NCI-H446 (cell line): Measurements from ENCODE around the gene PRKAG3.
"Not testable (repeated sequence)": the region's sequence is repeated elsewhere in the genome, so short reads cannot be mapped to it uniquely, and the experiment has no call there.

Experiments
- DNase-seq, 2 experiments: peaks; one replicate each; lab custom pipeline; 2025; lab: John Stamatoyannopoulos, UW

The PRKAG3 gene

DNA sequence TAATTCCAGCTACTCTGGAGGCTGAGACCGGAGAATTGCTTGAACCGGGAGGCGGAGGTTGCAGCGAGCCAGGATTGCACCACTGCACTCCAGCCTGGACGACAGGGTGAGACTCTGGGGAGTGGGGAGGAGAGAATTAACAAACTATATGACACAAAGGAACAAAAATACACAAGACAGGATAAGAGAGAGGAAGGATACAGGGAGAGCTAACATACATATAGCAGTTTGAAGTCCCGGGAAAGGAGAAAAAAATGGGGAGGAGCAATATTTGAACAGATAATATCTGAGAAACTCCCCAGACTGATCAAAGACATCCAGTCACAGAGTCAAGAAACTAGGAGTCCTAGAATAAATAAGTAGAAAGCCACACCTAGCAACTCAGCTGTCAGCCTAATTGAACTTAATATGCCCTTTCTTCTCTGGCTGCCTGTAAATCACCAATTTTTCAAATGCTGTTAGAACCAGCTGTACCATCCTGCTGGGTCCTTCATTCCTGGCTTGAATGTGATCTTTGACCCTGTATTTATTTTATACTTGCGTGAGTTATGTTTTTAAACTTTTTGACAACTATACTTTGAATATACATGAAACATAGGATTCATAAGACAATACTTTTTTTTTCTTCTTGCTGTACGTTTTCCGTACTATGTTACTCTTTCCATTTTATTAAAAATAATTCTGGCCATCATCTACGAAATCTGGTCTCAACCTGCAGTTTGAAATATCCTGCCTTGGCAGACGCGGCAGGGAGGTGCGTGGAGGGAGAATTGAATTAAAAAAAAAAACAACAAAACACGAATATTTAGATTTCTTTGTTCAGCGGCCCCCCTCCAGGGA lies 50.5 kb downstream of the PRKAG3 start:
- DNase-seq = no peak

DNA sequence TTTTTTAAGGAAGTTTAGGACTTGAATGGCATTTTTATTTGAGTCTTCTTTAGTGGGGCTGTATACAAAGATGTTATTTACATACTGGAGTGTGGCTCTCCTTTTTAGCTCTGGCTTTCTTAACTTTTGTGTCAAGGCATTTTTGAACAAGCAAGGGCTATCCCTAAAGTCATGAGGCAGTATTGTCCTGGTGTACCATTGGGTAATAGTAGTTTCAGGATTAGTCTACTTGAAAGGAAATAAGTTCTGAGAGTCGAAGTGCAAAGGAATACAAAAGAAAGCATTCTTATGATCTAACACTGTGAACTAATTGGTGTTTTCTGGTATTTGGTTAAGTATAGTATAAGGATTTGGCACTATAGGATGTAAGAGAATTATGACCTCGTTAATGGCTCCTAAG lies 51.6 kb downstream of the PRKAG3 start:
- no peak for DNase-seq

DNA sequence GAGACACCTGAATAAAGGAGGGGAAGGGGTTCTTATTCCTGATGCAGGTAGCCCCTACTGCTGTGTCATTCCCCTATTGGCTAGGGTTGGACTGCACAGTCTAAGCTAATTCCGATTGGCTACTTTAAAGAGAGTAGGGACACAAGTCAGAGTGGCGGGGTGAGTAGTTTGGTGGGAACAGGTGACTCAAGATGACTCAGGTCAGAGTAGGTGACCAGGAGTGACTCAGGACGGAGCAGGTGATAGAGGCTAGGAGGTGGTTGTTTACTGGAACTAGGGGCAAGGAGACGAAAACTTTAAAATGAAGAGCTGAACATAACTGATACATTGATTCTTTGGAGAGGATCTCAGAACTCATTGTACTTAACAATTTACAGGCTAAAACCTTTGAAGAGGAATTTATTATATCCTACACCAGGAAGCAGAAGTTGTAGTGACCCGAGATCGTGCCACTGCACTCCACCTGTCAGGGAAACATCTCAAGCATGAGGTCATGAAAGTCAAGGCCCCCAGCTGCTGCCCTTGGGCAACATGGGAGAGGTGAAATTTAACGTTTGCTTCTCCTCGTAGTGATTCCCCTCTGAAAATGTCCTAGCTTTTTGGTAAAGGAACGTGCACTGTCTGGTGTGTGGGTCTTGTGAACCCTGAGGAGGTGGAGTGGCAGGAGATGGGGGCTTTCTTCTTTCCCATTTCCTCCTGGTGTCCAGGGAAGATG lies 54.2 kb downstream of the PRKAG3 start:
- DNase-seq = no peak

- DNase-seq = no peak
These were observed 55.1 kb downstream of the PRKAG3 start for GRCh38 chr2:218776488-218776887.

GRCh38 chr2:218773881-218774280 lies 57.7 kb downstream of the PRKAG3 start:
- no peak for DNase-seq

DNA sequence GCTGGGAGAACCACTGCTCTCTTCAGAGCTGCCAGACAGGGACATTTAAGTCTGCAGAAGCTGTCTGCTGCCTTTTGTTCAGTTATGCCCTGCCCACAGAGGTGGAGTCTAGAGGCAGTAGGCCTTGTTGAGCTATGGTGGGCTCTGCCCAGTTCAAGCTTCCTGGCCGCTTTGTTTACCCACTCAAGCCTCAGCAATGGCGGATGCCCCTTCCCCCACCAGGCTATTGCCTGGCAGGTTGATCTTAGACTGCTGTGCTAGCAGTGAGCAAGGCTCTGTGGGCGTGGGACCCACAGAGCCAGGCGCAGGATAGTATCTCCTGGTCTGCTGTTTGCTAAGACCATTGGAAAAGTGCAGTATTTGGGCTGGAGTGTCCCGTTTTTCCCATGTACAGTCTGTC lies 58.8 kb downstream of the PRKAG3 start:
- DNase-seq = not testable (repeated sequence)
